Effector CD4-positive, alpha-beta T cell (primary cell): ENCODE measurements around the gene IL1RAPL1.
"Not testable (repeated sequence)": the region's sequence is repeated elsewhere in the genome, so short reads cannot be mapped to it uniquely, and the experiment has no call there.

ENCODE experiments used
- DNase-seq: peaks from one replicate; pipeline ENCODE4 v3.0.0-alpha.2; 2020

The IL1RAPL1 gene

DNA sequence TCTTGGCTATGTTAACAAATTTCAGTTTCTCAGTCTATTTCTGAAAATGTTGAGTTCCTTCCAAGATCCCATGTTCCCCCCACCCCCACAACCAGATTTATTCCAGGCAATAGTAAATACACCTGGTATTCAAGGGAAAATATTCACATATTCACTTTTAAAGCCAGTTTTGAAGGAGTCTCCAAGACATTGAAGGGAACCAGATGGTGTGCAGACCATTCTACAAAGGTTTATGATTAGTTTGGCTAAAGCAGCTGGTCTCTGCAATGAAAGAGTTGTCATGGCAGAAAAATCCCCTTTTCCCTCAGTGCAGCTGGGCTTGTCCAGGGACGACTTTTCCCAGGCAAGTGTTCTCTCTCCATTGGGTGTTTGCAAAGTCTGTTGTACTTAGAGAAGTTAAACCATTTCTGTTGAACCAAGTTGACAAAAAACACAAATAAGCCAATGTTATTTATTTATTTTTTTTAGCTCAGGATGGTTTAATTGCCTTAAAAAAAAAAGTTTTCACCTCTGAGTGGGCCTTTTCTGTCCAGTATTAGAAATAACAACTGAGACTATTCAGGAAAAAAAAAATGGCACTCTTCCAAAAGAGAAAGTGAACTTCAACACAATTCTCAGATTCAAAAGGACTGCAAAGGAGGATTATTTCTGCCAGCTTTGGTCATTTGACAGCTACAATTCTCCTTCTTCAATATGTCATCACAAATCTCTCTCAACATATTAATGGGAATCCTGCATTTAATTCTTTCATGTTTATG is 410.6 kb downstream of the IL1RAPL1 start:
- DNase-seq = no peak

DNA sequence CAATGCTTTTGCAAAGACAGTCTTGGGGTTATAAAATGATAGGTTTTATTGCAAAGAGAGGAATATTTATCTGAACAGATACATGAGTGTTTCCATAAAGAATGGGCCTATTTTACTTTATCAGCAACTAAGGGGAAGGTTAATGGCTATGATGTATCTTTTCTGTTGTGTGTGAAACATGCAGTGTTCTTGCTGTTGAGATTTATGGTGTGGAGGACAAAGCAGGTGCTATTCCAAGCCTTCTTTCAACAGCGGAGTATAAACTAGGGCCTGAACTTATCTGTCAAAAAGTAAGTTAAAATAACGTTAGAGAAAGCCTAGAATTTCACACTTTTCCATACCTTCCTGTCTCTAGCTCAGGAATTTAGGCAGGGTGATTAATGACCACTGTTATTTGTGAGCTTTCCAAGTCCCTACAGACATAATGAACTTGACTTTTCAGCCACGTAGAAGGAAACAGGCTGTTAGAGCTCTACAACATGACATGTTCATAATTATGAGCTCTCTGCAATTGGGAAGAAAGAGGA is 411.4 kb downstream of the IL1RAPL1 start:
- no peak for DNase-seq

DNA sequence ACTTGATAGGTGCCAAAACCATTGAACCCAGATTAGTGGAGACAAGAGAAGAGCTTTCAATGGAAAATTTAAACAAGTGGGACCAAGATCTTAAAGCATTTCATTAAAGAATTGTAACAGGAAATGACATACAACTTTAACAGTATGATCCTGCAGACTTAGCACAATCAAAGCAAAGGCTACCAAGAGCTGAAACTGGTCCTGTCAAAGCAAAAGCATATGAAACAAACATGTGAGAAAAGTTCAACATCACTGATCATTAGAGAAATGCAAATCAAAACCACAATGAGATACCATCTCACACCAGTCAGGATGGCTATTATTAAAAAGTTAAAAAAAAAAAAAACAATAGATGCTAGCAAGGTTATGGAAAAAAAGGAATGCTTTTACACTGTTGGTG is 425.6 kb downstream of the IL1RAPL1 start:
- no peak for DNase-seq

DNA sequence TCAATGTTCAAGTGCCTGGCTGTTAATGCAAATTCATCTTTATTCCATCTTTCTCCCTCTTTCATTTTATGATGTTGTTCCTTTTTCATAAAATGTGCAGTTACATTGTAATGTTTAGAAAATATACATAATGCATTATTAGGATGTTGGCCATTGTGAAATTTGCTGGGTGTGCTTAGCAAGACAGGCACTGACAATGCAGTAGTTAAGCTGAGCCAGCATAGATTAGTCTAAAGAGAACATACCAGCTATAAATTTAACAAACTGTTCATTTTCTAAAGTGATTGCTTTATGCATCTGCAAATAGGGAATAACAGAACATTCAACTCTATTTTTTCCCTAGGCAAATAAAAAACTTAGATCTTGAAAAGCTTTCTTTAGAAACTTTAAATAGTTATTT is 436.0 kb downstream of the IL1RAPL1 start:
- no peak for DNase-seq

DNA sequence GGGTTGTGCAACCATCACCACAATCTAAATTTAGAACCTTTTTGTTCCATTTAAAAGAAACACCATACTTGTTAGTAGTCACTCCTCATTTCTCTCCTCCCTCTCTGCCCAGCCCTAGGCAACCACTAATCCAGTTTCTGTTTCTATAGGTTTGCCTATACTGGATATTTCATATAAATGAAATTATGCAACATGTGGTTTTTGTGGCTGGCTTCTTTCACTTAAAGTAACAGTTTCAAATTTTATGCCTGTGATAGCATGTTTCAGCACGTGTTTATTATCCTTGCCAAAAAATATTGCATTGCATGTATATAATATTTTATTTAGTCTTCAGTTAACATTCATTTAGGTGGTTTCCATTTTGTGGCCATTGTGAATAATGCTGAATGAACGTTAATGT is 437.6 kb downstream of the IL1RAPL1 start:
- no peak for DNase-seq

DNA sequence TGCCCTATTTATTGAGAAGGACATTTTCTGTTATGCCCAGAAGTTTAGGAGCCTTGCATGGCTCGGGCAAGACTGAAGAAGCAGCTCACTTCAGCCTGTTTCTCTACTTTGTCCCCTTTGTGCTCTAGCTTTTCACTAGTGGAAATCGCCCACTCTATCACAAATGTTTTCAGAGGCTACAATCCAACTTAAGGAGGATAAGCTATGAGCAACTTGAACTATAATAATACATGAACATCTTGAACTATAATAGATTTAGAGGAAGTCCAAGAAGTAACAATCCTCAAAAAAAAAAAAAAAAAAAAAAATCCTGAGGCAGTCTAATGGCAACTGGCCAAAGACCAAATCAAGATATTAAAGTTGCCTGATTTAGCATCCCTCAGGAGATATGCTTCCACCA is 452.3 kb downstream of the IL1RAPL1 start:
- no peak for DNase-seq

DNA sequence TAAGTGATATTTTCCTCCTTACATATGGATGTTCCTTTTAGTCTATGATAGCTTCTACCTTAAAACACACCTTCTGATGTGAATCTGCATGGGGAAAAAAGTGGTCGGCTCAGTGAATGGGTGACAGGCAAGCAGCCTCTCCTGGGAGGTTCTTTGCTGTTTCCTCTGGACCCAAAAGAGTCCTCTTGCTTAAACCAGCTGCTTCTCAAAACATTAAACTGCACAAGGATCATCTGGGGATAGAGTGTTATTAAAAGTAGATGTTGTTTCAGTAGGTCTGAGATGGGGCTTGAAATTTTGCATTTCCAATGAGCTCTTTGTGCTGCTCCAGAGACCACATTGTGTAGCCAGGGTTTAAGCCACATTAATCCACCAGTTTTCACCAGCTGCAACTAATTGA is 452.9 kb downstream of the IL1RAPL1 start:
- DNase-seq = no peak

DNA sequence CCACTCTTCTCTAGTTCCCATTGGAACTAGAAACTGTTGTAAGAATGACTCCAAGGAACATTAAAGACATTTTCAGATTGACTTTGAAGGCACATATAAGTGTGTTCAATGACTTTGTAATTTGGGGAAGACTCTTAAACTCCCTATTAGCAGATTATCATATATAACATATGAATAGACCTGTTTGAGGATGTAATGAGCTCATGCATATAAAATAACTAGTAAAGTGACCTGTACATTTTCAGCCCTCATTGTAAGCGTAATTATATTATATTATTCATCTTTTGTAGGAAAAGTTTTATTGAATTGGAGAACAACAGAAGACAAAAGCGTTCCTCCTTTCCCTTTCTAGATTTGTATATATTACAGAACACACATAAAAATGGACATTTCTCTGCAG is 455.1 kb downstream of the IL1RAPL1 start:
- DNase-seq = no peak

DNA sequence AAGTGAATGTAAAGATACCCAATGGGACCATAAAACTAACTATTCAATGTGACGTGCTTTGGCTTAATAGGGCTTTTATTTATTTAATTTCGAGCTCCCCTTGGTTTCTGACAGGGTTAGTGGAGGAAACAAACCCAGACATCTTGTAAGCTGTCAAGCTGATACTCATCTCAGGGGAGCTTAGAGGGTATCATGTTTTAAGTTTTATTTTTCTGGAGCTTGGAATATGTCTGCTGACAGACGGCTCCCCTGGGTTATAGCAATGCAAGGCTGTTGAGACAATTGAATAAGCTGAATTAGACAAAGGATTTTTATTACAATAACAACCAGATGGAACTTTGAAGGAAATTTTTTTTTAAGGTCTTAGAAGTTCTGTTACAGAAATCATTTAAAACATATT is 456.5 kb downstream of the IL1RAPL1 start:
- no peak for DNase-seq

DNA sequence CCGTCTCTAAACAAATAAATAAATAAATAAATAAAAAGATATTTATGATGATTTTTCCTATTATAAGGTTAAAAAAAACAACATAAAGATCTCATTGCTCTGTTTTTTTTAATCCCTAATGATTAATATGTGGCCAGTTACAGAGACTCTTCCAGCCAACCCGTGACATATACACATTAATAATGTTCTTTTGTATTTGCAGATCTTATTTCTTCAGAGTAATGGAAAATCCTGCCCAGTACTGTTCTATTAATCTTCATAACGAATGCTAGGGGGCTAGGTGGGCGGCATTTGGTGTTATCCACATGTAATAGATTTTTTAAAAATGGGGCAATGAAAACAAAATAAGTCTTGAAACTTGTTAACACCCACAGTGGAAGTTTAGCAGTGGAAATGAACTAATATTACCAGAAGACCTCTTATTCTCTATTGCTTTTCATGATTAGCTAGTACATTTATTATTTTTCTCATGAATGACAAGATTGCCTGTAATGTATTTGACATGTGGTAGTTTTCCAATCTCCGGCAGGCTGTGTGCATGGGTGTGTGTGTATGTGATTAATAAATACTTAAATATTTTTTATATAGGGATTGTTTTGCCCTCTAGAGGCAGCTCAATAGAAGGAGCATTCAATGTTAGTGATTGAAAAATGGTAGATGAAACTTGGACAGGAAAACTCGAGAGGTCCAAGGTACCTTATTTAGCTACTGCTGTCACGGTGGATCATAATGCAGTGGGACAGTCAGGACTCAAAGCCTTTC is 457.4 kb downstream of the IL1RAPL1 start:
- DNase-seq = no peak

DNA sequence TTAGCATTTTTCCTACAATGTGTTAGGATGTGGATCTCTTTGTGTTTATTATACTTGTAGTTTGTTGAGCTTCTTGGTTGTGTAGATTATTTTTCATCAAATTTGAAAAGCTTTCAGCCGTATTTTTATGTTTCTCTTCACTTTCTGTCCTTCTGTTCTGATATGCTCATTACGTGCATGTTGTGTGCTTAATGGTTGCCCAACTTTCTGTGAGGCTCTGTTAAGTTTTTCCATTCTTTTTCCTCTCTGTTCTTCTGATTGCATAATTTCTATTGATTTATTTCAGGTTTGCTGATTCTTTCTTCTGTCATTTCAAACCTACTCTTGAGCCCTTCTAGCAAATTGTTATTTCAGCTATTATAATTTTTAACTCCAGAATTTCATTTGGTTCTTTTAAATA is 478.2 kb downstream of the IL1RAPL1 start:
- no peak for DNase-seq

DNA sequence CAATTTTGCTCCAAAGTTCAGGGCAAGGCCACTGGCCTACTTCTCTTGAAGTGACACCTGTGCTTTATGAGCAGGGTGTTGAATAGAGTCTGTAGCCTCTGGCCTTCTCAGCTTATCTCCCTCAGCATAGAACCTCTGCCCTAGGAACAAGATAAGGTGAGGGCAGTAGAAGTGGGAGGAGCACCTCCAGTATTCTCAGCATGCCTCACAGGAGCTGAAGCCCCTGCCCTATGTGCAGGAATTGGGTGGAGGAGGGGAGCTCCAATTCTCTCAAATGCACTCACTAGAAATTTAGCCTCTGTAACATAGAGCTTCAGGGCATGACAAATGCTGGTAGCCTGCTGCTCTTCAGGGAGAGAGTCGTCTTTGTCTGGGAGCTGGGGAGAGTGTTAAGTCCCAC is 479.3 kb downstream of the IL1RAPL1 start:
- no peak for DNase-seq

DNA sequence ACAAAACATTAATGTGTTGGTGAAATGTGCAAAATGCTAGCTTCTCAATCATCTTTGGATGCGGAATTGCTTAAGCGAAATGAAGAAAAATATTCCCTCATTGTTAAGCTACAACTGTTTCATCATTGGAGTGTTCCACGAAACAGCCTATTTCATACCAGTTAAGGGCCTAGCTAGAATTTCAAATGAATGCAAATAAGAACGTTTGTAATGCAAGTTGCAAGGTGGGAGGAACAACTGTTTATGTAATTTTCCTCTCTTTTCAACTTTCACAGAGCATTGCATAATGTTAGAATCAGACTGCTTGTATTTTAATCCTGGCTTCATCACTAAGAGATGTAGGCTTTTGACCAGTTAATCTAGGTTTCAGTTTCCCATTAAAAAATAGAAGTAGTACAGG is 480.1 kb downstream of the IL1RAPL1 start:
- no peak for DNase-seq

DNA sequence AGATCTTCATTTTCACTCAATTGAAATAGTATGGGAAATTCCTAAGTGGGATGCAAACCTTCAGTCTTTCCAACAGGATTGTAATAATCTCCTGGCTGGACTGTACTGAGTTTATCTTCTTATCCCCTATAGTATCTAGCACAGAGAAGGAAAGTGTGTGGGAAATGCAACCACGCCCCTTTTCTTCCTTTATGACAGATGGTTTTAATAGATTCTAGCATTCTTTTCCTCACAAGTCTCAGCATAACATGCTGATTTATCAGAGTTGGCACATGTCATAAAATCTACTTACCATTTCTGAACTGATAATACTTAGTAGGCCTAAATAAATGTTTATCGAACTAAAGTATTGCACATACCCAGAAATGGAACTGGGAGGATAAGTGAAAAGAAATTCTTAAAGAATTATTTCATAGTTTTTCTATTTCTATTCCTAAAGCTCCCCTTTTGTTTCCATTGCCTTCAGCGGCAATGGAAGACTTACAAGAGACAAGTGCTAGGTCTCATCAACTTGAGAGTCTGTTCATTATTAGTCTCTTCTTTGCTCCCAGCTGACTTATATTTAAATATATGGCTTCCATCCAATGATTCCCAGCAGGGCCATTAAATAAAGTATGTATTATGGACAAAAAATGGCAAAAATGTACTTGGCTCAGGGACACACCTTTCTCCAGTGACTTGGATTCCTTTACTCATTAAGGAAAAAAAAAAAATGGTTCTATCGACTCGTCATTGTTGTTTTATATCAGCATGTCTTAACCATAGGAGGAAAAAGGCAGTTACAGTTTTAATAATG is 484.5 kb downstream of the IL1RAPL1 start:
- no peak for DNase-seq

DNA sequence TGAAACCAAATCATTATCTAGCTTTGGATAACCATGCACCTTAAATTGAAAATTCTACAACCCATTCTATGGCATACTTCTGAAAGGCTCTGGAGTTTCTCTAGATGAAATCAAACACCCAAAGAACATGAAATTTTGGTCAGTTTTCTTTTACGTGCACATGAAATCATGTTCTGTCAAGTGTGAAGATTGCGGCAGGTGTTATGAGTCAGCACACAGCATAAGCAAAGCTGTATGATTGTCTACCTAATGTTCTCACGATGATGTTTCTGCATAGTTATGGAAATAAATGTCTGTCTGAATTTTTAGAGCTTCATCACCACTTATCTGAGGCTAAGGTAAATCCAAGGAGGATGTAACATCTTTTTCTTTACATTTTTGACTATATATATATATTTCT is 495.3 kb downstream of the IL1RAPL1 start:
- DNase-seq = no peak

DNA sequence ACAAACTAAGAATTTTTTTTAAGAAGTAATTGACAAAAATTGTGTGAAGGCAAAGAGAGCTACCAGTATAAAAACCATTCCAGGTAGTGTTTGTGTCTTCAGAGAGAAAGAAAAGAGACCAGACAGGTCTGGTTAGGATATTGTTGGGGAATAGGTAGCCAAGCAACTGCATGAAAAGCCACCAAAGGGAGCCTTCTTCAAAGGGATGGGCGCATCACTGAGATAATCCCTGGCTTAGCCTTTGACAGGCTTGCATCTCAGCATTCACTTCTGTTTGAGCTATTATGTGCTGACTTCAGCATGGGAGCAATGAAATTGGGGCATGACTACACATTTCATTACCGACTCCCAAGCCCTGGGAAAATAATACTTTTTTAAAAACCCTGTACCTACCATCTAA is 496.6 kb downstream of the IL1RAPL1 start:
- DNase-seq = no peak

DNA sequence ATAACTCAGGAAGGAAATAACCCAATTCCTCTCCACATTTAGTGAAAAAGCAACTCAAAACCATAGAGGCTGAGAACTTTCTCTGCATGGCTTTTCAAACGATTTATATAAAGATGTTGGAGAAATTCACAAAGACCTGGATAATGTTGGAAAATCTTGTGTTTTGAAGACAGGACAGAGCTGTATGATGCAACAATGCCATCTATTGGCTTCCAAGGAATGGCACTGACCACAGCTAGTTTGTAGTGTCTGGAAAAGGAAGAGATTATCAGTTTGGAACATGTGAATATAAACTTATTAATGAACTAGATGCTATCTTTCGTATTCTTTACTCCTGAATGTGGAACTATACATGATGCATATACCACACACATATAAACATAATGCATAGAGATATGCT is 503.6 kb downstream of the IL1RAPL1 start:
- DNase-seq = no peak

DNA sequence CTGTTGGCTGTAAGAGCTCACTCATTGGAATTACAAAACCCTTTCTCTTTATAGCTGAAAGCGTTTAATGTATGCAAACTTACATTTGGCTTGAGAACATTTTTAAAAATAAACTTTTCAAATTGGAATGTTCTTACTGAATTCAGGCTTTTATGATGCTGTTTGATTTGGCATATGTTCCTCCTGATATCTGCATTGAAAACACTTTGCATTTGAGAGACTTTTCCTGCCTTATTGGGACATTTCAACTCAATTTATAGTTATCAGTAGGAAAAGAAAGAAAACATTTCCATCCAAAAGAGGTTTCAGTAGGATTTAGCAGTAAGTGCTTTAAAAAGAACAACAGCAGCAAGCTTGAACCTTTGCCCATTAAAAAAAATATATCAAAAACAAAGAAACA is 520.0 kb downstream of the IL1RAPL1 start:
- no peak for DNase-seq

DNA sequence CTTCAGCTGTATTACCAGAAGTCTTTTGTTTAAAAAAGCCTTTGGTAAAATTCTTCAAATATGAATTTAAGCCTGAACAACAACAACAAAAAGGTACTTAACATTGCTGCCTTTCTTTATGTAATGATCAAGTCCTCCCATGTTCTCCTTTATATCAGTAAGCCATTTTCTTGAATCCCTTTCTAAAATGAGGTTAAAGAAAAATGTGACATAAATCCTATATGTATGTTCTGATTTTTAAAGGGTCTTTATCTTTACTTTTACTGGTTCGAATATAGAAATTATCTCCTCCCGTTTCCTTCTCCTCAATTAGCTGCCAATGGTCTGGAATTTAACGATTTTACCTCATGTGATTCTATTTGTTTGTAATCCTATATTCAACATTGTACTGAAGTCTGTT is 522.8 kb downstream of the IL1RAPL1 start:
- DNase-seq = no peak

DNA sequence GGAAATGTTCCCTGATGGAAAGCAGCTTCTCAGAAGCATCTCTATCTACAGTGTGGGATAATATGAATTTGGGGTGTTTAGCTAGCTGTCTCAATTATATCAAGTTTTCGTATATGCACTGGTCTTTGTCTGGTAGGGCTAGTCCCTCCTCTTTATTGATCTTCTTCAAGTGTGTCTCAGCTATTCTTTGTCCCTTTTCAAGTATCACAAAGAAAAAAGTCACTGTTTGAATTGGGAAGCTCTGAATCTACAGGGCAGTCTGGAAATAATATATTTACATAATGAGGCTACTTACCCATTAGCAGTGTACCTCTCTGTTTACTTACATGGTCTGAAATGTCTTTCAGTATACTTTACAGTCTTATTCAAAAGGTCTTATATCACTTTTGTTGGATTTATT is 526.0 kb downstream of the IL1RAPL1 start:
- no peak for DNase-seq

DNA sequence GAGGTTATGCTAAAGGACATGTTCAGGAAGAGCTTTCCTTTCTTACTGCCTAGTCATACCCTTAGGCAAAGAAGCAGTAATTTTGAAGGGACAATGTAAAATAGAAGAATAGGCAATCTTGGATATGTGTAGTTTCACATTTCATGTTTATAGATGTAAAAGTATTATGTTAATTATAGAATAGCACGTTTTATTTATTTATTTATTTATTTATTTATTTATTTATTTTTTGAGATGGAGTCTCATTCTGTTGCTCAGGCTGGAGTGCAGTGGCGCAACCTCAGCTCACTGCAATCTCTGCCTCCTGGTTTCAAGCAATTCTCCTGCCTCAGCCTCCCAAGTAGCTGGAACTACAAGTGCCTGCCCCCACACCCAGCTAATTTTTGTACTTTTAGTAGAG is 535.6 kb downstream of the IL1RAPL1 start:
- DNase-seq = not testable (repeated sequence)

DNA sequence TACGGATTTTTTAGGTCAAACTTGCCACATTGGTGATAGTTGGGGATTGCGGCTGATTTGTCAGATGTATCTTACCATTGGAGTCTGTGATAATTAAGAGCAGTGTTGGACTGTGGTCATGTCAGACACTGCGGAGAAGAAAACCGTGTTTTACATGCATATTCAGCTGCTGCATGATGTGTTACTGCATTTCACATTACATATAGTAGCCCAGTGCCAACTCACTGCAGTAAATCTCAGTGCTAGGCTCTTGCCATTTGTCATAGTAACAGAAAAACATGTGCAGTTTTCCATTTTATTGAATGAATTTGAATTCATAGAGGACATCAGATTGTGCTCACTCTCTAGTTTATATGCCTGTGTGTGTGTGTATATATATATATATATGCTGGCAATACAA is 543.7 kb downstream of the IL1RAPL1 start:
- DNase-seq = no peak

DNA sequence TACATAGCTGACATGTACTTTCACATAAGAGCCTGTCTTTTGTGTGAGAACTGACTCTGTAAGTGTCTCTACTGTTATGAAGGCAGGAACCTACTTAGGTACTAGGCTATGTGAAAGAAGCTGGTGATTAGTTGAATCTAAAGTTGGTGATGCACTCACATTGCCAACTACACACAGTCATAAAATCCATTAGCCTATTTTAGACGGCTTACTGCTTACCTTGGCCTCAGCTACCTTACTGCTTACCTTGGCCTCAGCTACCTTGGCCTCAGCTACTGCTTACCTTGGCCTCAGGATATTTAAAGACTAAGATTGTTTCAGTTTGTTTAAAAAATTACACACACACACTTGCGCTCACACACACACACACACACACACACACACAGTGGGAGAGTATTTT is 549.7 kb downstream of the IL1RAPL1 start:
- no peak for DNase-seq

DNA sequence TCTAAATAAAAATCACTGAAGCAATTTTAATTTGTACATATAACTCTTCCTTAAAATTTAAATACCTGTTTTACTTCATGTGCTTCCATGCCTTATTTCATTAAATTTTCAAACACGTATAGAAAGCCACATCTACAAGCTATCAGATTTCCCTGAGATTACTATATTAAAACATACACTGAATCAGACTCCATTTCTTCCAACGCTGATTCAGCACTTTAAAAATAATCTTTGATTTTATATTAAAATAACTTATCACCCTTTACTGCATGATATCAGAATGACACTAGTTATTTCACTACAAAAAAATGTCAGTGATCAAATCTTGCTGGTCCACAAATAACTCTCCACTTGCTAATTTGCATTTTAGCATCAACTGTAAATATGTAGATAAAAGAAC is 550.8 kb downstream of the IL1RAPL1 start:
- no peak for DNase-seq
